Fibroblast of skin of right quadriceps (primary cell): ENCODE results near the gene C1QTNF9.
"Not testable (repeated sequence)": the region's sequence is repeated elsewhere in the genome, so short reads cannot be mapped to it uniquely, and the experiment has no call there.

ENCODE experiments used
- DNase-seq: peaks from one replicate; pipeline ENCODE4 v3.0.0-alpha.2; 2013

Gene C1QTNF9

GRCh38 chr13:24284889-24285565, 24.4 kb upstream of the C1QTNF9 start:
- peak; percentile 10 for DNase-seq

GRCh38 chr13:24286624-24287023, 22.8 kb upstream of the C1QTNF9 start:
- DNase-seq = no peak

GRCh38 chr13:24287748-24288287, 21.6 kb upstream of the C1QTNF9 start:
- DNase-seq = no peak

- peak; percentile 54 for DNase-seq
Measured at GRCh38 chr13:24288870-24289269, 20.5 kb upstream of the C1QTNF9 start.

- no peak for DNase-seq
Measured at GRCh38 chr13:24290280-24290932, 19.0 kb upstream of the C1QTNF9 start.

- no peak for DNase-seq
Measured at GRCh38 chr13:24292481-24292880, 16.9 kb upstream of the C1QTNF9 start.

GRCh38 chr13:24293746-24294145, 15.6 kb upstream of the C1QTNF9 start:
- peak; percentile 19 for DNase-seq

- no peak for DNase-seq
Measured at GRCh38 chr13:24299488-24300114, 9.8 kb upstream of the C1QTNF9 start.

GRCh38 chr13:24301434-24301833, 7.9 kb upstream of the C1QTNF9 start:
- no peak for DNase-seq

GRCh38 chr13:24301911-24302310, 7.5 kb upstream of the C1QTNF9 start:
- DNase-seq = no peak

GRCh38 chr13:24304620-24305019, 4.8 kb upstream of the C1QTNF9 start:
- no peak for DNase-seq

GRCh38 chr13:24306632-24307031, 2.7 kb upstream of the C1QTNF9 start:
- DNase-seq = peak; percentile 71

GRCh38 chr13:24307211-24308067, 1.9 kb upstream of the C1QTNF9 start:
- no peak for DNase-seq

GRCh38 chr13:24308068-24308445, 1.3 kb upstream of the C1QTNF9 start:
- no peak for DNase-seq

- no peak for DNase-seq
Measured at GRCh38 chr13:24308488-24309020, 826 bp upstream of the C1QTNF9 start.

GRCh38 chr13:24313439-24313838, 4.1 kb downstream of the C1QTNF9 start:
- no peak for DNase-seq

GRCh38 chr13:24317835-24318234, 8.5 kb downstream of the C1QTNF9 start:
- not testable (repeated sequence) for DNase-seq

- not testable (repeated sequence) for DNase-seq
Measured at GRCh38 chr13:24318878-24319277, 9.5 kb downstream of the C1QTNF9 start.

- DNase-seq = not testable (repeated sequence)
Measured at GRCh38 chr13:24319641-24320040, 10.3 kb downstream of the C1QTNF9 start.

GRCh38 chr13:24321416-24321815, 12.0 kb downstream of the C1QTNF9 start:
- not testable (repeated sequence) for DNase-seq

GRCh38 chr13:24322470-24322869, 13.1 kb downstream of the C1QTNF9 start:
- DNase-seq = not testable (repeated sequence)

- DNase-seq = no peak
Measured at GRCh38 chr13:24323036-24323738, 13.8 kb downstream of the C1QTNF9 start.
